IPS-NIHi7 (cell line): ENCODE results near the gene BBOF1.
"Not testable (repeated sequence)": the region's sequence is repeated elsewhere in the genome, so short reads cannot be mapped to it uniquely, and the experiment has no call there.

Experiments
- DNase-seq: peaks from one replicate; pipeline ENCODE4 v3.0.0; 2012; ENCODE audit warnings: mixed read lengths; ENCODE audit errors: extremely low spot score

BBOF1 gene

GRCh38 chr14:74018586-74019407, at the start of gene BBOF1, which contains the start of gene ENTPD5:
Gene BBOF1 (plus strand): TSS chr14:74019349. CDS start chr14:74019479, 130 bp downstream.
Gene ENTPD5 (minus strand): TSS chr14:74019288. CDS start chr14:73988102, 31,186 bp downstream.
- DNase-seq, result peak; percentile 94

- DNase-seq, result no peak
Observed at GRCh38 chr14:73973497-73973896, 45.7 kb upstream of the BBOF1 start.

- no peak for DNase-seq
Observed at GRCh38 chr14:73976125-73976524, 43.0 kb upstream of the BBOF1 start.

GRCh38 chr14:73977896-73978295, 41.3 kb upstream of the BBOF1 start:
- no peak for DNase-seq

GRCh38 chr14:73988065-73988464, 31.1 kb upstream of the BBOF1 start:
- DNase-seq, result no peak

GRCh38 chr14:73988656-73989055, 30.5 kb upstream of the BBOF1 start:
- not testable (repeated sequence) for DNase-seq

- DNase-seq, result no peak
Observed at GRCh38 chr14:73991092-73991491, 28.1 kb upstream of the BBOF1 start.

- DNase-seq, result not testable (repeated sequence)
Observed at GRCh38 chr14:73994926-73995325, 24.2 kb upstream of the BBOF1 start.

GRCh38 chr14:73995977-73996378, 23.2 kb upstream of the BBOF1 start:
- no peak for DNase-seq

- DNase-seq, result no peak
Observed at GRCh38 chr14:73996731-73997107, 22.4 kb upstream of the BBOF1 start.

GRCh38 chr14:73997108-73997943, 21.8 kb upstream of the BBOF1 start:
- DNase-seq, result no peak

- DNase-seq, result no peak
Observed at GRCh38 chr14:73997944-73998447, 21.2 kb upstream of the BBOF1 start.

GRCh38 chr14:73998726-73999125, 20.4 kb upstream of the BBOF1 start:
- DNase-seq, result no peak

- DNase-seq, result not testable (repeated sequence)
Observed at GRCh38 chr14:74005664-74006063, 13.5 kb upstream of the BBOF1 start.

- DNase-seq, result no peak
Observed at GRCh38 chr14:74008843-74009499, 10.2 kb upstream of the BBOF1 start.

- no peak for DNase-seq
Observed at GRCh38 chr14:74014299-74014698, 4.8 kb upstream of the BBOF1 start.

GRCh38 chr14:74015176-74015575, 4.0 kb upstream of the BBOF1 start:
- DNase-seq, result no peak

GRCh38 chr14:74015963-74016362, 3.2 kb upstream of the BBOF1 start:
- no peak for DNase-seq

- no peak for DNase-seq
Observed at GRCh38 chr14:74018174-74018585, 969 bp upstream of the BBOF1 start.

- DNase-seq, result no peak
Observed at GRCh38 chr14:74019408-74020137, 424 bp downstream of the BBOF1 start.

GRCh38 chr14:74022346-74022745, 3.2 kb downstream of the BBOF1 start:
- DNase-seq, result no peak
